ENCODE measurements around the gene HTT. TPM values are rescaled to one million over a fixed set of nuclear protein-coding genes. Genes with fewer than 3 reads are reported as not detected.

The HTT gene
- total RNA-seq, 1 experiment from 2014 or later: 18.4 TPM

GRCh38 chr4:3031357-3032082 lies 43.0 kb upstream of the HTT start:
- intact Hi-C loops (cut with micrococcal nuclease): no loop called here
- no peaks in the 10 kb centered on the region for H3K27me3 ChIP-seq (ENCODE audit: low read length)
- no peaks in the 10 kb centered on the region for H3K36me3 ChIP-seq (ENCODE audit: low read depth, low read length)
- ATAC-seq (peak; percentile 62), DNase-seq (peak; percentile 36)
- no peaks in the 10 kb centered on the region for H3K9me3 ChIP-seq (ENCODE audit: low read length)
- H3K9me2 ChIP-seq (replicated peaks; ENCODE audit: low read length): no peaks in the 10 kb centered on the region
- H3K4me3 ChIP-seq (ENCODE audit: low read length): no peak overlapping the region
- POLR2A ChIA-PET (ENCODE audit: unreplicated experiment): no interaction called here
- no peak overlapping the region for H2AFZ ChIP-seq (ENCODE audit: low read length)
- no peak overlapping the region for H3K27ac ChIP-seq (ENCODE audit: low read length)
- no TSS peak for BruUV-seq (replicated peaks)
- no peak overlapping the region for H3K9ac ChIP-seq (ENCODE audit: low read length)
- no peak overlapping the region for H3K4me2 ChIP-seq (ENCODE audit: low read length)
- no peaks in the 10 kb centered on the region for H3K4me1 ChIP-seq (ENCODE audit: insufficient read depth, low read length)
- H3F3A ChIP-seq (ENCODE audit: low read length, unreplicated experiment): no peaks in the 10 kb centered on the region
- TF ChIP-seq EZH2 (IDR thresholded peaks at IDR 0.05; ENCODE audit: low read length, unreplicated experiment) (no peak), EZH2phosphoT487 (IDR thresholded peaks at IDR 0.05; ENCODE audit: borderline replicate concordance, low read length) (no peak), CTCF (conservative IDR thresholded peaks at IDR 0.05; ENCODE audit: low read depth, low read length) (no peak)
- no peaks in the 10 kb centered on the region for H4K20me1 ChIP-seq (ENCODE audit: low read length)
- CTCF ChIA-PET: interaction anchor here (0.6 kb wide), 1 partner anchor 55 kb away, joined by 3 read pairs; no protein-coding TSS in a partner anchor
- no peaks in the 10 kb centered on the region for H3K79me2 ChIP-seq (ENCODE audit: low read length)

GRCh38 chr4:3034231-3034630 lies 40.2 kb upstream of the HTT start:
- no peak overlapping the region for H2AFZ ChIP-seq (ENCODE audit: low read length)
- no peaks in the 10 kb centered on the region for H4K20me1 ChIP-seq (ENCODE audit: low read length)
- no peaks in the 10 kb centered on the region for H3K36me3 ChIP-seq (ENCODE audit: low read depth, low read length)
- no peaks in the 10 kb centered on the region for H3K79me2 ChIP-seq (ENCODE audit: low read length)
- TF ChIP-seq EZH2phosphoT487 (IDR thresholded peaks at IDR 0.05; ENCODE audit: borderline replicate concordance, low read length) (no peak), CTCF (conservative IDR thresholded peaks at IDR 0.05; ENCODE audit: low read depth, low read length) (no peak), EZH2 (IDR thresholded peaks at IDR 0.05; ENCODE audit: low read length, unreplicated experiment) (no peak)
- H3K27ac ChIP-seq (ENCODE audit: low read length): no peak overlapping the region
- H3K9ac ChIP-seq (ENCODE audit: low read length): no peak overlapping the region
- DNase-seq (no peak), ATAC-seq (no peak)
- ChIA-PET CTCF (no interaction called here), POLR2A (ENCODE audit: unreplicated experiment) (no interaction called here)
- no peak overlapping the region for H3K4me3 ChIP-seq (ENCODE audit: low read length)
- no peaks in the 10 kb centered on the region for H3K9me3 ChIP-seq (ENCODE audit: low read length)
- intact Hi-C loops (cut with micrococcal nuclease): no loop called here
- no peak overlapping the region for H3K4me2 ChIP-seq (ENCODE audit: low read length)
- H3K9me2 ChIP-seq (replicated peaks; ENCODE audit: low read length): no peaks in the 10 kb centered on the region
- H3K4me1 ChIP-seq (ENCODE audit: insufficient read depth, low read length): no peaks in the 10 kb centered on the region
- H3K27me3 ChIP-seq (ENCODE audit: low read length): no peaks in the 10 kb centered on the region
- H3F3A ChIP-seq (ENCODE audit: low read length, unreplicated experiment): no peaks in the 10 kb centered on the region
- BruUV-seq (replicated peaks): no TSS peak

- no peaks in the 10 kb centered on the region for H3K9me2 ChIP-seq (replicated peaks; ENCODE audit: low read length)
- no TSS peak for BruUV-seq (replicated peaks)
- H3K36me3 ChIP-seq (ENCODE audit: low read depth, low read length): no peaks in the 10 kb centered on the region
- no peak overlapping the region for H3K9ac ChIP-seq (ENCODE audit: low read length)
- no peaks in the 10 kb centered on the region for H4K20me1 ChIP-seq (ENCODE audit: low read length)
- H3K79me2 ChIP-seq (ENCODE audit: low read length): no peaks in the 10 kb centered on the region
- DNase-seq (no peak), ATAC-seq (no peak)
- H3F3A ChIP-seq (ENCODE audit: low read length, unreplicated experiment): no peaks in the 10 kb centered on the region
- no peaks in the 10 kb centered on the region for H3K4me1 ChIP-seq (ENCODE audit: insufficient read depth, low read length)
- ChIA-PET CTCF (no interaction called here), POLR2A (ENCODE audit: unreplicated experiment) (no interaction called here)
- H3K27ac ChIP-seq (ENCODE audit: low read length): no peak overlapping the region
- no peak overlapping the region for H3K4me2 ChIP-seq (ENCODE audit: low read length)
- intact Hi-C loops (cut with micrococcal nuclease): loop anchor here (5.0 kb wide), 1 partner anchor 73 kb away; the partner anchor contains the start of genes GRK4 and NOP14
- H2AFZ ChIP-seq (ENCODE audit: low read length): no peak overlapping the region
- H3K27me3 ChIP-seq (ENCODE audit: low read length): no peaks in the 10 kb centered on the region
- H3K9me3 ChIP-seq (ENCODE audit: low read length): no peaks in the 10 kb centered on the region
- TF ChIP-seq EZH2phosphoT487 (IDR thresholded peaks at IDR 0.05; ENCODE audit: borderline replicate concordance, low read length) (no peak), CTCF (conservative IDR thresholded peaks at IDR 0.05; ENCODE audit: low read depth, low read length) (no peak), EZH2 (IDR thresholded peaks at IDR 0.05; ENCODE audit: low read length, unreplicated experiment) (no peak)
- H3K4me3 ChIP-seq (ENCODE audit: low read length): no peak overlapping the region
Measured at GRCh38 chr4:3035249-3035648, 39.2 kb upstream of the HTT start.
